SK-N-SH treated with all-trans-retinoic acid at 6 μM for 48 hours (cell line): ENCODE results near the gene SCUBE2.
A peak's percentile ranks its signal among the peaks of the same experiment; 100 is the strongest.

ENCODE experiments used
- ATAC-seq: fragments of 200-7000 bp; cut with Tn5 transposase; 3 replicates; pipeline ENCODE4 v1.9.1; 2020; ENCODE audit warnings: mild to moderate bottlenecking, moderate library complexity
- ARNTL ChIP-seq: fragments of 450-650 bp; formaldehyde crosslinking; IDR thresholded peaks from 2 replicates; pipeline ENCODE4 v1.5.0; 2020; ENCODE audit warnings: low read depth, mild to moderate bottlenecking, moderate library complexity, borderline replicate concordance
- BACH2 ChIP-seq: fragments of 250-450 bp; sonication (Bioruptor Pico); IDR thresholded peaks from 2 replicates; pipeline ENCODE4 v1.9.0; 2021; ENCODE audit warnings: mild to moderate bottlenecking, borderline replicate concordance
- CSDC2 ChIP-seq: fragments of 250-450 bp; sonication (Bioruptor Pico); IDR thresholded peaks from 2 replicates; pipeline ENCODE4 v1.5.0; 2020; ENCODE audit warnings: mild to moderate bottlenecking, moderate library complexity
- ESRRG ChIP-seq: fragments of 250-450 bp; sonication (Bioruptor Pico); IDR thresholded peaks from 2 replicates; pipeline ENCODE4 v1.6.1; 2021; ENCODE audit warnings: mild to moderate bottlenecking
- ISL1 ChIP-seq: fragments of 250-450 bp; sonication (Bioruptor Pico); IDR thresholded peaks from 2 replicates; pipeline ENCODE4 v2.1.2; 2022; ENCODE audit warnings: mild to moderate bottlenecking, moderate library complexity
- OSR1 ChIP-seq: fragments of 250-450 bp; sonication (Bioruptor Pico); IDR thresholded peaks from 2 replicates; pipeline ENCODE4 v1.8.0; 2022; ENCODE audit warnings: moderate library complexity, mild to moderate bottlenecking, inconsistent platforms
- PPARA ChIP-seq: fragments of 250-450 bp; sonication (Bioruptor Pico); IDR thresholded peaks from 2 replicates; pipeline ENCODE4 v1.5.0; 2020; ENCODE audit warnings: mild to moderate bottlenecking, borderline replicate concordance
- RARB ChIP-seq: fragments of 250-450 bp; sonication (Bioruptor Pico); IDR thresholded peaks from 2 replicates; pipeline ENCODE4 v1.8.0; 2021; ENCODE audit warnings: mild to moderate bottlenecking, moderate library complexity
- SNAI2 ChIP-seq: fragments of 250-450 bp; sonication (Bioruptor Pico); IDR thresholded peaks from 2 replicates; pipeline ENCODE4 v1.5.0; 2020; ENCODE audit warnings: mild to moderate bottlenecking, moderate library complexity
- TCF4 ChIP-seq: fragments of 250-450 bp; sonication (Bioruptor Pico); IDR thresholded peaks from 2 replicates; pipeline ENCODE4 v1.8.0; 2021; ENCODE audit warnings: mild to moderate bottlenecking, moderate library complexity, borderline replicate concordance
- ZFP3 ChIP-seq: fragments of 250-450 bp; sonication (Bioruptor Pico); IDR thresholded peaks from 2 replicates; pipeline ENCODE4 v1.5.0; 2020; ENCODE audit warnings: mild to moderate bottlenecking, moderate library complexity
- ZFP30 ChIP-seq: fragments of 450-650 bp; formaldehyde crosslinking; IDR thresholded peaks from 2 replicates; pipeline ENCODE4 v1.5.0; 2022; ENCODE audit warnings: mild to moderate bottlenecking, moderate library complexity
- ZNF565 ChIP-seq: fragments of 450-650 bp; formaldehyde crosslinking; conservative IDR thresholded peaks from 2 replicates; pipeline ENCODE4 v1.5.0; 2020; ENCODE audit warnings: low read depth, mild to moderate bottlenecking, moderate library complexity
- ZNF70 ChIP-seq: fragments of 450-650 bp; formaldehyde crosslinking; IDR thresholded peaks from 2 replicates; pipeline ENCODE4 v1.5.0; 2020; ENCODE audit warnings: mild to moderate bottlenecking, moderate library complexity
- ZNF8 ChIP-seq: fragments of 450-650 bp; formaldehyde crosslinking; IDR thresholded peaks from 2 replicates; pipeline ENCODE4 v1.5.0; 2020; ENCODE audit warnings: mild to moderate bottlenecking, moderate library complexity
- TF ChIP-seq, protein P1 (sequence below): fragments of 250-450 bp; sonication (Bioruptor Pico); IDR thresholded peaks from 2 replicates; pipeline ENCODE4 v1.8.0; 2021; ENCODE audit warnings: low read depth, mild to moderate bottlenecking, moderate library complexity, borderline replicate concordance
- TF ChIP-seq, protein P2 (sequence below): fragments of 250-450 bp; sonication (Bioruptor Pico); IDR thresholded peaks from 2 replicates; pipeline ENCODE4 v1.5.0; 2020; ENCODE audit warnings: mild to moderate bottlenecking, moderate library complexity
- TF ChIP-seq, protein P3 (sequence below): fragments of 250-450 bp; sonication (Bioruptor Pico); IDR thresholded peaks from 2 replicates; pipeline ENCODE4 v1.8.0; 2020; ENCODE audit warnings: mild to moderate bottlenecking, moderate library complexity, borderline replicate concordance
- TF ChIP-seq, protein P4 (sequence below): fragments of 250-450 bp; sonication (Bioruptor Pico); IDR thresholded peaks from 2 replicates; pipeline ENCODE4 v1.5.1; 2021; ENCODE audit warnings: mild to moderate bottlenecking, moderate library complexity
- TF ChIP-seq, protein P5 (sequence below): fragments of 250-450 bp; sonication (Bioruptor Pico); IDR thresholded peaks from 2 replicates; pipeline ENCODE4 v1.5.1; 2020; ENCODE audit warnings: low read depth, mild to moderate bottlenecking, moderate library complexity

Gene SCUBE2

DNA sequence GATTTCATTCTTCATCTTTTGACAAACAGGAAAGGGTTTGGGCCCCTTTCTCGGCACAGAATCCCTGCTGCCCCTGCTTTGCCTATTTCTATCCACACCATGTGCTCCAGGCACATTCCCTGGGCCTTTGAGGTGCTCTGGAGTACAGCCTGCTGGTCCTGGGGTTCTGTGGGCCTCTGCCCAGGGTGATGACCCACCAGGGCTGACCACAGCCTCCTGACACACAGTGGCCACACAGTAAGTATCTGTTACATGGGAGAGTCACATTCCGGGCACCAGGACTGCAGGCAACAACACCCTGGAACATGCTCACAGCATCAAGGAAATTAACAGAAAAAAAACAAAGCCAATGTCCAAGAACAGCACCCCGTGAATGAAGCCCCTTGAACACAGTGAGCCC is 39.1 kb downstream of the SCUBE2 start:
- TF ChIP-seq ZFP30 (no peak), SNAI2 (CRISPR knock-in tag) (no peak), ZNF565 (CRISPR knock-in tag) (no peak), ZNF8 (CRISPR knock-in tag) (no peak), OSR1 (CRISPR knock-in tag) (no peak), ARNTL (CRISPR knock-in tag) (no peak), ISL1 (CRISPR knock-in tag) (no peak)
- TF ChIP-seq, protein P1, sequence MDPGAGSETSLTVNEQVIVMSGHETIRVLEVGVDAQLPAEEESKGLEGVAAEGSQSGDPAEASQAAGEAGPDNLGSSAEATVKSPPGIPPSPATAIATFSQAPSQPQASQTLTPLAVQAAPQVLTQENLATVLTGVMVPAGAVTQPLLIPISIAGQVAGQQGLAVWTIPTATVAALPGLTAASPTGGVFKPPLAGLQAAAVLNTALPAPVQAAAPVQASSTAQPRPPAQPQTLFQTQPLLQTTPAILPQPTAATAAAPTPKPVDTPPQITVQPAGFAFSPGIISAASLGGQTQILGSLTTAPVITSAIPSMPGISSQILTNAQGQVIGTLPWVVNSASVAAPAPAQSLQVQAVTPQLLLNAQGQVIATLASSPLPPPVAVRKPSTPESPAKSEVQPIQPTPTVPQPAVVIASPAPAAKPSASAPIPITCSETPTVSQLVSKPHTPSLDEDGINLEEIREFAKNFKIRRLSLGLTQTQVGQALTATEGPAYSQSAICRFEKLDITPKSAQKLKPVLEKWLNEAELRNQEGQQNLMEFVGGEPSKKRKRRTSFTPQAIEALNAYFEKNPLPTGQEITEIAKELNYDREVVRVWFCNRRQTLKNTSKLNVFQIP (CRISPR knock-in tag): no peak
- no peak for ATAC-seq

DNA sequence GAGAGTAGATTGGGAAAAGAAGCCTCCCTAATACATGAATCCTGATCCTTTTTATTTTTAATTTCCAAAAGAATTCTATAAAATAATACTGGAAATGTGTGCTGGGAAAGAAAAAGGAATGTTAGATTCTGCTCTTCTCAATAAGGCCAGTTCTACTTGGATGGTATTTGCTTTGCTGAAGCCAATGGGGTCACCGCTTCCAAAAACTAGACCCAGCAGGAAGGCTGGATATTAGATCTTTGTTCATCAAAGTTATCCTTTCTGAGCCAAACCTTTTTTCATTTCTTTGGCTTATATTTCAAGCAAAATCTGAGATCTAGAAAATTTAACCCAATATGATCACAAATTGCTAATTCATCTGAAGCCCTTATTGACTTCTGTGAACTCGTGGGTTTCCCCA is 41.4 kb downstream of the SCUBE2 start:
- TF ChIP-seq ZNF70 (CRISPR knock-in tag) (no peak), PPARA (no peak), BACH2 (no peak), ZNF565 (CRISPR knock-in tag) (no peak), CSDC2 (CRISPR knock-in tag) (no peak), RARB (CRISPR knock-in tag) (no peak), ZFP3 (CRISPR knock-in tag) (no peak)
- TF ChIP-seq, protein P2, sequence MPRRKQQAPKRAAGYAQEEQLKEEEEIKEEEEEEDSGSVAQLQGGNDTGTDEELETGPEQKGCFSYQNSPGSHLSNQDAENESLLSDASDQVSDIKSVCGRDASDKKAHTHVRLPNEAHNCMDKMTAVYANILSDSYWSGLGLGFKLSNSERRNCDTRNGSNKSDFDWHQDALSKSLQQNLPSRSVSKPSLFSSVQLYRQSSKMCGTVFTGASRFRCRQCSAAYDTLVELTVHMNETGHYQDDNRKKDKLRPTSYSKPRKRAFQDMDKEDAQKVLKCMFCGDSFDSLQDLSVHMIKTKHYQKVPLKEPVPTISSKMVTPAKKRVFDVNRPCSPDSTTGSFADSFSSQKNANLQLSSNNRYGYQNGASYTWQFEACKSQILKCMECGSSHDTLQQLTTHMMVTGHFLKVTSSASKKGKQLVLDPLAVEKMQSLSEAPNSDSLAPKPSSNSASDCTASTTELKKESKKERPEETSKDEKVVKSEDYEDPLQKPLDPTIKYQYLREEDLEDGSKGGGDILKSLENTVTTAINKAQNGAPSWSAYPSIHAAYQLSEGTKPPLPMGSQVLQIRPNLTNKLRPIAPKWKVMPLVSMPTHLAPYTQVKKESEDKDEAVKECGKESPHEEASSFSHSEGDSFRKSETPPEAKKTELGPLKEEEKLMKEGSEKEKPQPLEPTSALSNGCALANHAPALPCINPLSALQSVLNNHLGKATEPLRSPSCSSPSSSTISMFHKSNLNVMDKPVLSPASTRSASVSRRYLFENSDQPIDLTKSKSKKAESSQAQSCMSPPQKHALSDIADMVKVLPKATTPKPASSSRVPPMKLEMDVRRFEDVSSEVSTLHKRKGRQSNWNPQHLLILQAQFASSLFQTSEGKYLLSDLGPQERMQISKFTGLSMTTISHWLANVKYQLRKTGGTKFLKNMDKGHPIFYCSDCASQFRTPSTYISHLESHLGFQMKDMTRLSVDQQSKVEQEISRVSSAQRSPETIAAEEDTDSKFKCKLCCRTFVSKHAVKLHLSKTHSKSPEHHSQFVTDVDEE (CRISPR knock-in tag): no peak
- TF ChIP-seq, protein P3, sequence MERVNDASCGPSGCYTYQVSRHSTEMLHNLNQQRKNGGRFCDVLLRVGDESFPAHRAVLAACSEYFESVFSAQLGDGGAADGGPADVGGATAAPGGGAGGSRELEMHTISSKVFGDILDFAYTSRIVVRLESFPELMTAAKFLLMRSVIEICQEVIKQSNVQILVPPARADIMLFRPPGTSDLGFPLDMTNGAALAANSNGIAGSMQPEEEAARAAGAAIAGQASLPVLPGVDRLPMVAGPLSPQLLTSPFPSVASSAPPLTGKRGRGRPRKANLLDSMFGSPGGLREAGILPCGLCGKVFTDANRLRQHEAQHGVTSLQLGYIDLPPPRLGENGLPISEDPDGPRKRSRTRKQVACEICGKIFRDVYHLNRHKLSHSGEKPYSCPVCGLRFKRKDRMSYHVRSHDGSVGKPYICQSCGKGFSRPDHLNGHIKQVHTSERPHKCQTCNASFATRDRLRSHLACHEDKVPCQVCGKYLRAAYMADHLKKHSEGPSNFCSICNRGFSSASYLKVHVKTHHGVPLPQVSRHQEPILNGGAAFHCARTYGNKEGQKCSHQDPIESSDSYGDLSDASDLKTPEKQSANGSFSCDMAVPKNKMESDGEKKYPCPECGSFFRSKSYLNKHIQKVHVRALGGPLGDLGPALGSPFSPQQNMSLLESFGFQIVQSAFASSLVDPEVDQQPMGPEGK (CRISPR knock-in tag): no peak
- ATAC-seq: no peak

DNA sequence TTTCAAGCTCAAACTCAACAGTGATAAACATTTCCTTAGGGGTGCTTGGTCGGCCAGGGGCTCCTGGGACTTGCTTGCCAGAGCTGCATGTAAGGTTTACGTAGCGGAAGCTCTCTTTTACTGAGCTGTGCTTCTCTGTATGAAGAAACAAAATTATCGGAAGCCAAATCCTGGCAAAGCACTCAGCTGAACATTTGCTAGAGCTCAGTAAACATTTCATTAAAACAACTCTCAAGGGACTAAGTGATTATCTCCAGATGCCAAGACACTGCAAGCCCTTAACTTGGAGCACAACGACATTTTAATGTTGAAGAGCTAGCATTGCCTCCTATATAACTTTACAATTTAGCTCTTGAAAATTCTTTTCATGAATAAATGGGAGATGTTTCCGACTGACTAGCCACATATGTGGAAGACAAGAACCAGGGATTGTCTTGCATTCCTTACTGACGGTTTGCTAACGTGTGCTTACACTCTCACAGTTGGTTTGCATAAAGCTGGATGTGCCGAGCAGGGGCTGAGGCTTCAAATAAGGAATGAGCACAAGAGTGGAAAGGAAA is 43.4 kb downstream of the SCUBE2 start:
- peak; percentile 79 for ATAC-seq
- TF ChIP-seq, protein P1 (CRISPR knock-in tag): no peak
- TF ChIP-seq TCF4 (CRISPR knock-in tag): no peak
- TF ChIP-seq ARNTL (CRISPR knock-in tag): no peak
- TF ChIP-seq ZNF8 (CRISPR knock-in tag): no peak

DNA sequence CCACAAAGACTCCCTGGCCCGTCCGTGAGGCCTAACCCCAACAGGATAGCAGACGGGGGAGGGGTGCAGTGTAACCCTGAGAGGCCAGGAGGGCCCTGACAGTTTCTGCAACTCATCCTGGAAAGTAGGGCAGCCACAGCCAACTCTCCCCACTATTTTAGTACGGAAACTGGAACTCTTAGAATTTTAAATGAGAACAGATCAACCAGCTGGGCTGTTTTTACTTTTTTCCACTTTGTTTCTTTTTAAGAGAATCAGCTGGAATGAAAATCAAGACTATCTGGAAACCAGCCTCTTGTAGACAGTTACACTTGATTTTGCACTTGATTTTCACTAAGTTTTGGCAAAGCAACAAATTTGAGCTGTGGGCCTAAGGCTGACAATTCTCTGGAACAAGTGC is 44.9 kb downstream of the SCUBE2 start:
- ATAC-seq: no peak

More for the DNA sequence above, 44.9 kb downstream of the SCUBE2 start:
- TF ChIP-seq, protein P1 (CRISPR knock-in tag): no peak
- TF ChIP-seq ISL1 (CRISPR knock-in tag): no peak
- TF ChIP-seq ZNF8 (CRISPR knock-in tag): no peak
- no peak for TF ChIP-seq BACH2
- TF ChIP-seq RARB (CRISPR knock-in tag): no peak
- TF ChIP-seq, protein P4, sequence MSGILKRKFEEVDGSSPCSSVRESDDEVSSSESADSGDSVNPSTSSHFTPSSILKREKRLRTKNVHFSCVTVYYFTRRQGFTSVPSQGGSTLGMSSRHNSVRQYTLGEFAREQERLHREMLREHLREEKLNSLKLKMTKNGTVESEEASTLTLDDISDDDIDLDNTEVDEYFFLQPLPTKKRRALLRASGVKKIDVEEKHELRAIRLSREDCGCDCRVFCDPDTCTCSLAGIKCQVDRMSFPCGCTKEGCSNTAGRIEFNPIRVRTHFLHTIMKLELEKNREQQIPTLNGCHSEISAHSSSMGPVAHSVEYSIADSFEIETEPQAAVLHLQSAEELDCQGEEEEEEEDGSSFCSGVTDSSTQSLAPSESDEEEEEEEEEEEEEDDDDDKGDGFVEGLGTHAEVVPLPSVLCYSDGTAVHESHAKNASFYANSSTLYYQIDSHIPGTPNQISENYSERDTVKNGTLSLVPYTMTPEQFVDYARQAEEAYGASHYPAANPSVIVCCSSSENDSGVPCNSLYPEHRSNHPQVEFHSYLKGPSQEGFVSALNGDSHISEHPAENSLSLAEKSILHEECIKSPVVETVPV (CRISPR knock-in tag): no peak
- TF ChIP-seq, protein P5, sequence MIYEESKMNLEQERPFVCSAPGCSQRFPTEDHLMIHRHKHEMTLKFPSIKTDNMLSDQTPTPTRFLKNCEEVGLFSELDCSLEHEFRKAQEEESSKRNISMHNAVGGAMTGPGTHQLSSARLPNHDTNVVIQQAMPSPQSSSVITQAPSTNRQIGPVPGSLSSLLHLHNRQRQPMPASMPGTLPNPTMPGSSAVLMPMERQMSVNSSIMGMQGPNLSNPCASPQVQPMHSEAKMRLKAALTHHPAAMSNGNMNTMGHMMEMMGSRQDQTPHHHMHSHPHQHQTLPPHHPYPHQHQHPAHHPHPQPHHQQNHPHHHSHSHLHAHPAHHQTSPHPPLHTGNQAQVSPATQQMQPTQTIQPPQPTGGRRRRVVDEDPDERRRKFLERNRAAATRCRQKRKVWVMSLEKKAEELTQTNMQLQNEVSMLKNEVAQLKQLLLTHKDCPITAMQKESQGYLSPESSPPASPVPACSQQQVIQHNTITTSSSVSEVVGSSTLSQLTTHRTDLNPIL (CRISPR knock-in tag): no peak
- no peak for TF ChIP-seq ZNF70 (CRISPR knock-in tag)
- TF ChIP-seq ESRRG (CRISPR knock-in tag): no peak
- no peak for TF ChIP-seq ZNF565 (CRISPR knock-in tag)
- no peak for TF ChIP-seq ZFP30
- TF ChIP-seq PPARA: no peak
- TF ChIP-seq TCF4 (CRISPR knock-in tag): no peak
